Large intestine (tissue), 12 donors: Measurements from ENCODE around the gene ZSCAN32. TPM values are rescaled to one million over a fixed set of nuclear protein-coding genes. Genes with fewer than 3 reads are reported as not detected.
A peak's percentile ranks its signal among the peaks of the same experiment; 100 is the strongest.

Source experiments
- DNase-seq, 2 donors: peaks; one replicate each; pipeline versions ENCODE4 v3.0.0 to v3.0.0-alpha.2; 2013
- H3K27ac ChIP-seq: one replicate; pipeline ENCODE4 v1.5.1; 2013; ENCODE audit warnings: low read length
- H3K27me3 ChIP-seq: 2 replicates; pipeline ENCODE4 v1.6.1; 2013; ENCODE audit warnings: low read length; ENCODE audit not compliant: control insufficient read depth, insufficient read depth
- H3K36me3 ChIP-seq: 2 replicates; pipeline ENCODE4 v1.6.1; 2013; ENCODE audit warnings: low read length; ENCODE audit not compliant: control insufficient read depth, insufficient read depth
- H3K4me1 ChIP-seq: one replicate; pipeline ENCODE4 v1.6.1; 2013; ENCODE audit warnings: low read length; ENCODE audit not compliant: control insufficient read depth, insufficient read depth
- H3K4me3 ChIP-seq: one replicate; pipeline ENCODE4 v1.5.1; 2013; ENCODE audit warnings: low read length
- H3K9me3 ChIP-seq: one replicate; pipeline ENCODE4 v1.6.1; 2013; ENCODE audit warnings: mild to moderate bottlenecking, low read depth, low read length, moderate library complexity; ENCODE audit not compliant: control insufficient read depth
- WGBS: methylation state at CpG from one replicate; pipeline ENCODE4 v1.1.5; 2013; ENCODE audit warnings: low lambda C conversion rate; ENCODE audit not compliant: insufficient coverage; 5-methylcytosine and 5-hydroxymethylcytosine counted together
- long read RNA-seq, 11 donors: transcript quantifications; one replicate each; lab custom pipeline, GENCODE V29; 2026
- polyA plus RNA-seq: library from polyadenylated mRNA; unstranded; fragments of 120-200 nt; gene quantifications from one replicate; pipeline ENCODE4 v1.2.1, GENCODE V29; 2013

ZSCAN32 gene
- polyA plus RNA-seq: 15.9 TPM
- long read RNA-seq, donor 1, partial matches to known transcripts: 0 of 5 reads
- long read RNA-seq, donor 1, other reads (novel, unspliced or antisense): 0 of 5 reads
- long read RNA-seq, donor 2, transcript ZSCAN32-206 (1 exons, 1,977 nt): major isoform, 7 of 8 reads
- long read RNA-seq, donor 2, partial matches to known transcripts: 0 of 8 reads
- long read RNA-seq, donor 2, other reads (novel, unspliced or antisense): 0 of 8 reads
- long read RNA-seq, donor 3: 0 reads
- long read RNA-seq, donor 4: 0 reads
- long read RNA-seq, donor 5, partial matches to known transcripts: 0 of 4 reads
- long read RNA-seq, donor 5, other reads (novel, unspliced or antisense): 0 of 4 reads
- long read RNA-seq, donor 6, partial matches to known transcripts: 0 of 4 reads
- long read RNA-seq, donor 6, other reads (novel, unspliced or antisense): 0 of 4 reads
- long read RNA-seq, donor 7, transcript ZSCAN32-206 (1 exons, 1,977 nt): major isoform, 5 of 5 reads
- long read RNA-seq, donor 7, partial matches to known transcripts: 0 of 5 reads
- long read RNA-seq, donor 7, other reads (novel, unspliced or antisense): 0 of 5 reads
- long read RNA-seq, donor 8, partial matches to known transcripts: 0 of 1 reads
- long read RNA-seq, donor 8, other reads (novel, unspliced or antisense): 0 of 1 reads
- long read RNA-seq, donor 9, partial matches to known transcripts: 0 of 4 reads
- long read RNA-seq, donor 9, other reads (novel, unspliced or antisense): 0 of 4 reads
- long read RNA-seq, donor 10, partial matches to known transcripts: 0 of 1 reads
- long read RNA-seq, donor 10, other reads (novel, unspliced or antisense): 0 of 1 reads
- long read RNA-seq, donor 11, partial matches to known transcripts: 0 of 5 reads
- long read RNA-seq, donor 11, other reads (novel, unspliced or antisense): 0 of 5 reads

DNA sequence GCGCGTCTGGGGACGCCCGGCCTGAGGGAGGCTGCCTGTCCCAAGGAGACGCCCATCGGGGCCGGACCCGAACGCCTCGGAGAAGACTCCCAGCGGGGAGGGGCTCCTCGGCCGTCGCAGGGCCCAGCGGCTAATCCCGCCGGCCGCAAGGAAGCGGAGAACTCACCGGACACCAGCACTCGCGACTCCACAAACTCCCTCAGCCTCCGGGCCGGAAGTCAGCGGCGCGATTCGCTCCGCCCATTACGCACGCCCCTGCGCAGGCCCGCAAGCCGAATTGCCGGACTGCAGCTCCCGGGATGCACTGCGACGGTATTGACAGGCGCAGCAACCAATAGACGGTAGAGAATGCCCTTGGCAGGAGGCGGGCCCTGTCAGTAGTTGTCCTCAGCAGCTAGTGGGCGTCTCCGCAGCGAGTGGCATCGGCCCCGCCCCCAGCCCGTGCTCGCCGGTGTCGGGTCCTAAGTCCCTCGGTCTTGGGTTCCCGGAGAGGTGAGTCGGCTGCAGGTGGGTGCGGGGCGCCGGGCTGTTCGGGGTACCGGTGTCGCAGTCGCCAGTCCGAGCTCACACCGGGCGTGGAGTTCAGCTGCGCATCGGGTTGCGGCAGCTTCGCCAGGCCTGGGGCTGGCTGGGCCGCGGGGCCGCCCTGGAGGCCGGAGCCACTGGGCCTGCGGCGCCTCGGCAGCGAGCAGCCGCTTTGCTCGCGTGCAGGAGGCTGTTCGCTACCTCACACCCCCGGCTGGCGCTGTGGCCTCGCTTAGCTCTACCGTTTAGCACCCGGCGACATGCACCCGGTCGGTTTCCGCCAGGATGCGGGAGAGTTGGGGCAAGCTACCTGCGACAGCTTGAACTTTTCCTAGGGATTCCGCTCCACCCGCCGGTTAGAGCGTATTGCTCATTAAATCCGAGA lies at the start of gene ZSCAN32, which contains the start of gene ZNF174:
Gene ZSCAN32, minus strand, starts transcription at position 226 of the 910 bp plus-strand sequence. CDS start 3,447 bp downstream, outside the sequence.
Gene ZNF174, plus strand, starts transcription at position 437 of the 910 bp plus-strand sequence. CDS start 790 bp downstream, outside the sequence.
- H3K36me3 ChIP-seq: peaks cover 46% of the 10 kb centered on the region
- peak within 1 kb of the TSS; percentile 88 for H3K27ac ChIP-seq
- peak within 1 kb of the TSS; percentile 83 for H3K4me3 ChIP-seq
- WGBS: no CpG with 5 or more reads among the region's 95 CpGs
- no peaks in the 10 kb centered on the region for H3K27me3 ChIP-seq
- peaks cover 49% of the 10 kb centered on the region for H3K9me3 ChIP-seq
- DNase-seq: peak; percentile 99 to 100
- H3K4me1 ChIP-seq: peaks cover 3% of the 10 kb centered on the region

DNA sequence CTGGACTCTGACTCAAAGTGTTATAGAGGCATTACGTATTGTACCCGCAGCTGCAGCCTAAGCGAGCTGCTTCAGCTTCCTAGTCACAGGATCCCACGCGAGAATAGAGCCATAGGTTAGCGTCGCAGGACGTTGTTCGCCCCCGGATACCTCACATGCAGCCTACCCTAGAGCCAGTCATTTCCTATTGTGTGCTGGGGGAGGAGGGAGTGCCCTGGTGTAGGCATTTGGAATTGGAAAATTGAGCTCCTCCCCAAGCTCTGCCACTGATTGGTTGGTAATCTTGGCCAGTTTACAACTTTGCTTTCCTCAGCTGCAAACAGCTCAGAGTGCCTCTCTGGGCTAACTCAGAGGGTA lies 43.2 kb upstream of the ZSCAN32 start:
- Histone ChIP-seq H3K4me3 (peak overlapping the region; percentile 79), H3K9me3 (peaks cover 19% of the 10 kb centered on the region), H3K36me3 (peaks cover 16% of the 10 kb centered on the region), H3K4me1 (no peaks in the 10 kb centered on the region), H3K27ac (peak overlapping the region; percentile 93), H3K27me3 (no peaks in the 10 kb centered on the region)
- WGBS: no CpG with 5 or more reads among the region's 10 CpGs
- peak; percentile 25 to 68 for DNase-seq

- Histone ChIP-seq H3K36me3 (peaks cover 12% of the 10 kb centered on the region), H3K27ac (peak within 1 kb of the TSS; percentile 93), H3K27me3 (no peaks in the 10 kb centered on the region), H3K4me1 (no peaks in the 10 kb centered on the region), H3K4me3 (peak within 1 kb of the TSS; percentile 79), H3K9me3 (peaks cover 22% of the 10 kb centered on the region)
- 51% methylated on average over 4 of the region's 61 CpGs for WGBS
- peak; percentile 80 to 91 for DNase-seq
Observed at GRCh38 chr16:3443108-3444031, 42.6 kb upstream of the ZSCAN32 start, which contains the start of the genes NAA60 and ZNF597. Gene NAA60, plus strand, starts transcription at chr16:3443680. Its CDS starts 32,548 bp downstream, at chr16:3476228. Gene ZNF597, minus strand, starts transcription at chr16:3443504. Its CDS starts 351 bp downstream, at chr16:3443153.

DNA sequence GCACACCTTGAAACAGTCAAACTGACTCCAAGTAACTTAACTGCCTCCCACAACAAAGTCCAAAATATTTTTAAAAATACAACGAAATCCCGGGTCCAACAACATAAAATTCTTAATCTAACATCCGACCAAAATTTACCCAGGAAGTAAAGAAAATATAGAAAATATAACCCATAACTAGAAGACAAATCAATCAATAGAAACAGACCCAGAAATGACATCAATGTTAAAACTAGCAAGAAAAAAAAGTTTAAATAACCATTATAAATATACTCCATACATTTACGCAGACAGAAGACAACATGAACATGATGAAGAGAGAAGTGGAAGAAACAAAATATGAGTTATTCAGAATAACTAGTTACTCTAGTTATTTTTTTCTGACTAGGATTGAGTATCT lies 38.8 kb upstream of the ZSCAN32 start:
- H3K36me3 ChIP-seq: peaks cover 9% of the 10 kb centered on the region
- WGBS: 79% methylated on average over 3 of the region's 4 CpGs

DNA sequence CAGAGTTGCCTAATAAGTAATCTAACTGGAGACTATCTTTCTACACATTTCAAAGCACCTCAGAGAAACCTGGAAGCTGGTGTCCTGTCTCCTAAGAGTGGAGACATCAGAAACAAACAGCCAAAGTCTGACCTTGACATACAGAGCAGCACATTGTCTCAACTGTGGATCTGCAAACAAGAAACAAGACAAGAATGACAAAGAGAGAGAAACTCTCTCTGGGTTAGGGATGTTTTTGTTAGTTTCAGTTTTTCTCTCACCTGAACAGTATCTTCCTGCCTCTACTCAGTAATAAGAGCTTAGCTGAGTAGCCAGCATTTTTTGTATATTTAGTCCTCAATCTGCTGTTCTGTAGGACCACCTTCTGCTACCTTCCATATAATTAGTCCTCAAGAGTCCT lies 33.6 kb upstream of the ZSCAN32 start:
- H3K27ac ChIP-seq: no peak overlapping the region
- H3K36me3 ChIP-seq: peaks cover 6% of the 10 kb centered on the region
- H3K4me3 ChIP-seq: no peak overlapping the region
- no peak for DNase-seq
- no peaks in the 10 kb centered on the region for H3K4me1 ChIP-seq
- H3K9me3 ChIP-seq: peaks cover 11% of the 10 kb centered on the region
- no peaks in the 10 kb centered on the region for H3K27me3 ChIP-seq

More for the DNA sequence above, 38.8 kb upstream of the ZSCAN32 start:
- H3K27ac ChIP-seq: no peak overlapping the region
- H3K27me3 ChIP-seq: no peaks in the 10 kb centered on the region
- no peak overlapping the region for H3K4me3 ChIP-seq
- peaks cover 22% of the 10 kb centered on the region for H3K9me3 ChIP-seq
- DNase-seq: no peak
- H3K4me1 ChIP-seq: no peaks in the 10 kb centered on the region

GRCh38 chr16:3431779-3432219 lies 31.0 kb upstream of the ZSCAN32 start:
- no peak overlapping the region for H3K4me3 ChIP-seq
- H3K27ac ChIP-seq: no peak overlapping the region
- peak in 1 of 2 donors; percentile 57 for DNase-seq
- H3K27me3 ChIP-seq: no peaks in the 10 kb centered on the region
- H3K9me3 ChIP-seq: peaks cover 5% of the 10 kb centered on the region
- WGBS: no CpG with 5 or more reads among the region's 26 CpGs
- no peaks in the 10 kb centered on the region for H3K4me1 ChIP-seq
- peaks cover 2% of the 10 kb centered on the region for H3K36me3 ChIP-seq

- Histone ChIP-seq H3K4me1 (no peaks in the 10 kb centered on the region), H3K27ac (no peak overlapping the region), H3K27me3 (no peaks in the 10 kb centered on the region), H3K9me3 (peaks cover 60% of the 10 kb centered on the region), H3K36me3 (peaks cover 2% of the 10 kb centered on the region), H3K4me3 (no peak overlapping the region)
- DNase-seq: no peak
- no CpG with 5 or more reads among the region's 29 CpGs for WGBS
Observed at GRCh38 chr16:3413730-3414379, 13.1 kb upstream of the ZSCAN32 start.

GRCh38 chr16:3408561-3409197 lies 7.9 kb upstream of the ZSCAN32 start:
- peaks cover 71% of the 10 kb centered on the region for H3K9me3 ChIP-seq
- H3K4me1 ChIP-seq: no peaks in the 10 kb centered on the region
- no peak overlapping the region for H3K27ac ChIP-seq
- H3K4me3 ChIP-seq: no peak overlapping the region
- no peaks in the 10 kb centered on the region for H3K27me3 ChIP-seq
- DNase-seq: no peak
- H3K36me3 ChIP-seq: peaks cover 46% of the 10 kb centered on the region
- WGBS: no CpG with 5 or more reads among the region's 12 CpGs
